PC-9 (cell line): ENCODE data around the gene TMTC2. TPM values are rescaled to one million over a fixed set of nuclear protein-coding genes. Genes with fewer than 3 reads are reported as not detected.

ENCODE experiments used
- BruUV-seq: library from RNA; stranded (reverse); fragments of 400-500 nt; replicated peaks from 2 replicates; lab custom pipeline; 2021; lab: Mats Ljungman, UMichigan
- CTCF ChIA-PET: fragments of 300-600 bp; sonication (Branson Sonifier 250); formaldehyde crosslinking; loops from one replicate; lab custom pipeline; 2022; ENCODE audit warnings: antibody characterized with exemption; lab: Charles Lee
- POLR2A ChIA-PET: fragments of 300-600 bp; sonication (Branson Sonifier 250); formaldehyde crosslinking; loops from one replicate; lab custom pipeline; 2022; ENCODE audit warnings: antibody characterized with exemption; ENCODE audit not compliant: unreplicated experiment; lab: Charles Lee
- DNase-seq, 2 experiments: peaks; one replicate each; pipeline versions ENCODE4 v3.0.0 to v3.0.0-alpha.2; 2015 to 2022; ENCODE audit warnings: mixed read lengths in 1 of 2
- H2AFZ ChIP-seq: fragments of 200-600 bp; sonication (generic); 2 replicates; pipeline ENCODE4 v1.8.1; 2017; ENCODE audit warnings: antibody characterized with exemption
- H3F3A ChIP-seq: fragments of 200-600 bp; sonication (generic); 2 replicates; pipeline ENCODE4 v1.8.1; 2017; ENCODE audit warnings: antibody characterized with exemption, mild to moderate bottlenecking, low read depth; ENCODE audit not compliant: insufficient read depth
- H3K27ac ChIP-seq: fragments of 200-600 bp; sonication (generic); 2 replicates; pipeline ENCODE4 v1.6.1; 2016; ENCODE audit warnings: mixed run types
- H3K27me3 ChIP-seq: fragments of 200-600 bp; sonication (generic); 2 replicates; pipeline ENCODE4 v1.6.1; 2016; ENCODE audit warnings: low read depth, mixed run types; ENCODE audit not compliant: insufficient read depth
- H3K36me3 ChIP-seq: fragments of 200-600 bp; sonication (generic); 2 replicates; pipeline ENCODE4 v1.6.1; 2016; ENCODE audit warnings: low read depth, mixed run types
- H3K4me1 ChIP-seq: fragments of 200-600 bp; sonication (generic); replicated peaks from 2 replicates; pipeline ENCODE4 v1.6.1; 2016; ENCODE audit warnings: mixed run types; ENCODE audit not compliant: insufficient read depth
- H3K4me2 ChIP-seq: fragments of 200-600 bp; sonication (generic); 2 replicates; pipeline ENCODE4 v1.6.1; 2017; ENCODE audit warnings: mixed run types
- H3K4me3 ChIP-seq: fragments of 200-600 bp; sonication (generic); 2 replicates; pipeline ENCODE4 v1.6.1; 2016; ENCODE audit warnings: mixed run types
- H3K79me2 ChIP-seq: fragments of 200-600 bp; sonication (generic); 2 replicates; pipeline ENCODE4 v1.6.1; 2017; ENCODE audit warnings: low read depth, mixed run types
- H3K9me2 ChIP-seq: fragments of 200-600 bp; sonication (generic); 2 replicates; pipeline ENCODE4 v1.8.1; 2017; ENCODE audit warnings: mild to moderate bottlenecking; ENCODE audit not compliant: insufficient read depth
- H3K9me3 ChIP-seq: fragments of 200-600 bp; sonication (generic); 2 replicates; pipeline ENCODE4 v1.8.1; 2016; ENCODE audit warnings: low read depth; ENCODE audit not compliant: insufficient read depth
- H4K20me1 ChIP-seq: fragments of 200-600 bp; sonication (generic); 2 replicates; pipeline ENCODE4 v1.8.1; 2017; ENCODE audit not compliant: insufficient read depth
- CTCF ChIP-seq: fragments of 200-600 bp; sonication (generic); conservative IDR thresholded peaks from 2 replicates; pipeline ENCODE4 v1.6.1; 2017; ENCODE audit warnings: mixed run types, antibody characterized with exemption, mild to moderate bottlenecking, moderate library complexity
- EZH2 ChIP-seq: fragments of 200-600 bp; sonication (generic); IDR thresholded peaks from 2 replicates; pipeline ENCODE4 v1.8.0; 2017; ENCODE audit warnings: antibody characterized with exemption, low read depth
- intact Hi-C: fragments of 100-400 bp; cut with micrococcal nuclease; formaldehyde crosslinking; loops from one replicate; pipeline ENCODE4 v1.10.0; 2022; ENCODE audit not compliant: unreplicated experiment
- total RNA-seq: library from RNA; stranded (reverse); gene quantifications from 2 replicates; pipeline ENCODE4 v1.2.3, GENCODE V29; 2021

Gene TMTC2
- total RNA-seq, 1 experiment from 2014 or later = 8.6 TPM

- ChIA-PET POLR2A (no interaction called here), CTCF (no interaction called here)
- DNase-seq = no peak
- Histone ChIP-seq H3K4me2 (no peak overlapping the region), H3K9me2 (no peaks in the 10 kb centered on the region), H3K27ac (no peak overlapping the region), H2AFZ (no peak overlapping the region), H3K79me2 (no peaks in the 10 kb centered on the region), H3K9me3 (no peaks in the 10 kb centered on the region), H3K4me1 (no peaks in the 10 kb centered on the region), H3K27me3 (no peaks in the 10 kb centered on the region), H4K20me1 (no peaks in the 10 kb centered on the region), H3F3A (no peaks in the 10 kb centered on the region), H3K36me3 (no peaks in the 10 kb centered on the region), H3K4me3 (no peak overlapping the region)
- BruUV-seq = no TSS peak
- TF ChIP-seq CTCF (no peak), EZH2 (no peak)
- intact Hi-C loops = no loop called here
Measured at GRCh38 chr12:83040991-83041390, 354.3 kb downstream of the TMTC2 start.

DNA sequence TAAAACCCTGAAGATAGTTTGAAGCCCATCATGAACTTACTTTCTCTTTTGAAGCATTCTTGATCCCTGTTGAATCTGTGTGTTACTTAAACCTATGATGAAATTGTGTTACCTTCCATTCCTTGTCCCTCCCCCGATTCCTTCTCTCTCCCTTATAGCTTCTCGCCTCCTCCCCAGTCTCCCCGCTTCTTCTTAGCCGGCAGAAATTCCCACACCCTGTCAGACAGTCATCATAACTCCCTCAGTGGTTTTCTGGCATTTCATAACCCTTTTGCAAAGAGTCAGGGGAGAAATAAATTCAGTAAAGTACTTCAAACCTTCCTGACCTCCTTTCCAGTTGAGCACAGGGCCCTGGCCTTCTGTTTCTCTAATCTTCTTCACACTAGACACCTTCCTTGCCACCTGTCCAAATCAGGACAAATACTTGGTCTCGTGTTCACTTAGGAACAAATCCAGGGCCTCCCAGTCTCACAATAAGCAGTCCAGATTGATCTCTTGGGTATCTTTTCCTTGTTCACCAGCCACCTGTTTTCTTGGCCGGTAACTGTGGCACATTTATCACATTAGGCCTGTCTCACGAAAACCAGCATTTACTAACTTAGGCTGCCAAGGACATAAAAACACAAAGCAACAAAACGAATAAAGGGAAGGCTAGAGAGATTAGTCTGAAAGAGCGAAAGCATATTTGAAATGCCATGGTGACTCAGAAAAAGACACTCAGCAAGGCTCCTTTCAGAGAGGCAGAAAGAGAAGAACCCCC is 355.9 kb downstream of the TMTC2 start:
- ChIA-PET POLR2A (no interaction called here), CTCF (no interaction called here)
- BruUV-seq = no TSS peak
- Histone ChIP-seq H3K9me3 (no peaks in the 10 kb centered on the region), H3K9me2 (no peaks in the 10 kb centered on the region), H3K4me2 (no peak overlapping the region), H4K20me1 (no peaks in the 10 kb centered on the region), H3F3A (no peaks in the 10 kb centered on the region), H3K27me3 (no peaks in the 10 kb centered on the region), H3K36me3 (no peaks in the 10 kb centered on the region), H3K4me3 (no peak overlapping the region), H2AFZ (no peak overlapping the region), H3K4me1 (no peaks in the 10 kb centered on the region), H3K79me2 (no peaks in the 10 kb centered on the region), H3K27ac (no peak overlapping the region)
- no peak for DNase-seq
- TF ChIP-seq CTCF (no peak), EZH2 (no peak)
- intact Hi-C loops = no loop called here

GRCh38 chr12:83044736-83045135 is 358.0 kb downstream of the TMTC2 start:
- Histone ChIP-seq H3K27ac (no peak overlapping the region), H2AFZ (no peak overlapping the region), H3K4me3 (no peak overlapping the region), H3K27me3 (no peaks in the 10 kb centered on the region), H3K79me2 (no peaks in the 10 kb centered on the region), H3F3A (no peaks in the 10 kb centered on the region), H3K36me3 (no peaks in the 10 kb centered on the region), H3K9me3 (no peaks in the 10 kb centered on the region), H3K4me2 (no peak overlapping the region), H4K20me1 (no peaks in the 10 kb centered on the region), H3K4me1 (no peaks in the 10 kb centered on the region), H3K9me2 (no peaks in the 10 kb centered on the region)
- TF ChIP-seq EZH2 = no peak
- TF ChIP-seq CTCF = no peak
- no TSS peak for BruUV-seq
- ChIA-PET POLR2A (no interaction called here), CTCF (no interaction called here)
- intact Hi-C loops = no loop called here
- DNase-seq = no peak
